Kasumi-1 (cell line): ENCODE data around the gene PGLYRP2.
"Not testable (repeated sequence)": the region's sequence is repeated elsewhere in the genome, so short reads cannot be mapped to it uniquely, and the experiment has no call there.

ENCODE experiments used
- DNase-seq, 2 experiments: peaks; one replicate each; lab custom pipeline; 2025; lab: John Stamatoyannopoulos, UW

The PGLYRP2 gene

DNA sequence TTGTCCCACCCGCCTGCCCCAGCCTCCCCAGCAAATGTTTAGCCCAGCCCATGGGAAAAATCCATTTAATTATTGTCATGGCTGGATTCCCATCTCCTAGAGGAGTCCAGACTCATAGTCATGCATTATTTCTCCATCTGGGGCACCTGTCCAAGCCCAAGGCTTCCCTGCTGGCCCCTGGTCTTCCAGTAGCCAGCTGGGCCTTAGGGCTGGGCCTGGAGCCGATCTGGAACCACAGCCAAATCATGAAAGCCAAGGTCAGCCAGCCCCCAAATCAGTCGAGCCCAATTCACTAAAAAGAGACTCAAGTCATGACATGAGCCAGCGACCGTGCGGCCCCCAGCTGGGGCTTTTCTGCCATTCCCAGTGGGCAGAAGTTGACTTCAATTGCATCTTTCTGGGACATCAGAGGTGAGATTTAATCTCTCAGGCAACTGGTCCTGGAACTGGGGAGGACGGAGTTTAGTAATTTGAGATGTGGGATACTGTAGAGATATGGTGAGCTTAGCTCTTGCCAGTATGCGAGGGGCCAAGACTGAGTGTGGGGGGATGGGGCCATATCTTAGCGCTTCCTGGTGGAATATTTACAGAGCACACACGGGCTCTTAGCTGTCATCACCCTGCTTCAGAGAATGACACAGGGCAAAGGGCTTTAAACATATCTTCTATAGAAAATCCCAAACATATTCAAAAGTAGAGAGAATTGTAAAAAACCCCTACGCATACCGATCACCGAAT, 9.4 kb upstream of the PGLYRP2 start:
- no peak for DNase-seq

- DNase-seq: no peak
These were observed 7.7 kb upstream of the PGLYRP2 start for GRCh38 chr19:15487038-15487437.

GRCh38 chr19:15485768-15486167, 6.5 kb upstream of the PGLYRP2 start:
- DNase-seq: not testable (repeated sequence)

DNA sequence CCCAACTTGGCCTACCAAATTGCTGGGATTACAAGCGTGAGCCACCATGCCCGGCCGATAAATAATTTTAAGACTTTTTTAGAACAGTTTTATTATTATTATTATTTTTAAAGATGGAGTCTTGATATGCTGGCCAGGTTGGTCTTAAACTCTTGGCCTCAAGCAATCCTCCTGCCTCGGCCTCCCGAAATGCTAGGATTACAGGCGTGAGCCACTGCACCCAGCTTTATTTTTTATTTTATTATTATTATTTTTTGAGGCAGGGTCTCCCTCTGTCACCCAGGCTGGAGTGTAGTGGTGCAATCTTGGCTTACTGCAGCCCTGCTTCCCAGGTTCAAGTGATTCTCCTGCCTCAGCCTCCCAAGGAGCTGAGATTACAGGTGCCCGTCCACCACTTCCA, 1.7 kb upstream of the PGLYRP2 start:
- DNase-seq: not testable (repeated sequence)

- DNase-seq: no peak
These were observed 3.0 kb downstream of the PGLYRP2 start for GRCh38 chr19:15476325-15476724.

DNA sequence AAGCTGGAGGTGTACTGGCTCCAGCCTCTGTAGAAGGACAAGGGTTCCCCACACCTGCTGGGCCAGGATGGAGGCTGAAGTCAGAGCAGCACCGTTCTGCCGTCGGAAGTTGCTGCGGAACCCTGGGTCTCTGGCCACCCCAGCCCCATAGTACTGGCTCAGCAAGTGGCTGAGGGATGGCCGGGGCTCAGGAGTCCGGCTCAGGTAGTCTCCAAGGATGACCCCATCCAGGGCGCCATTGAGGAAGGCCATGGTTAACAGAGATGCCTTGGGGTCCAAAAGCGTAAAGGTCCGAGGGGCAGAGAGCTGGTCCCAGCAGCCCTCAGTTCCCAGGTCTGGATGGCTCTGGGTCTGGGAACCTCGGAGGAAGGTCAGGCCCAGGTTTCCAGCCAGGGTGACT, 3.7 kb downstream of the PGLYRP2 start:
- DNase-seq: no peak

DNA sequence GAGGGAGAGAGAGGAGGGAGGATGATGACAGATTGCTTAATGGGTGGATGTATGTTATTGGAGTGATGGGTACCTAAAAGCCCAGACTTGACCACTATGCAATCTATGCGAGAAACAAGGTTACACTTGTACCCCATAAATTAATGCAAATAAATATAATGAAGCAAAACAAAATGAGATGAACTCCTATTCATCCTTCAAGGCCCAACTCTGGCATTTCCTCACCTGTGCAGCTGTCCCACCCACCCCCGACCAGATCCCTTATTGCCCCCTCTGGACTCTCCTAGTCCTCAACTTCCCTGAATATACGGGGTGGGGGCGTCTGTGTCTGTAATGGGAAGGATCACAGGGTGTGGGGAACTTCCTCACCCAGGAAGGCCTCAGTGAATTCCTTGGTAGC, 4.1 kb downstream of the PGLYRP2 start:
- no peak for DNase-seq

DNA sequence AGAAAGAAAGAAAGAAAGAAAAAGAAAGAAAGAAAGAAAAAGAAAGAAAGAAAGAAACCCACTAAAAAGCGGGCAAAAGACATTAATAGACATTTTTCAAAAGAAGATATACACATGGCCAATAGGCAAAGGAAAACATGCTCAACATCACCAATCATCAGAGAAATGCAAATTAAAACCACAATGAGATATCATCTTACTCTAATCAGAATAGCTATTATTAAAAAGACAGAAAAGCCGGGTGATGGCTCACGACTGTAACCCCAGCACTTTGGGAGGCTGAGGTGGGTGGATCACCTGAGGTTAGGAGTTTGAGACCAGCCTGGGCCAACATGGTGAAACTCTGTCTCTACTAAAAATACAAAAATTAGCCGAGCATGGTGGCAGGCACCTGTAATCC, 5.5 kb downstream of the PGLYRP2 start:
- not testable (repeated sequence) for DNase-seq

DNA sequence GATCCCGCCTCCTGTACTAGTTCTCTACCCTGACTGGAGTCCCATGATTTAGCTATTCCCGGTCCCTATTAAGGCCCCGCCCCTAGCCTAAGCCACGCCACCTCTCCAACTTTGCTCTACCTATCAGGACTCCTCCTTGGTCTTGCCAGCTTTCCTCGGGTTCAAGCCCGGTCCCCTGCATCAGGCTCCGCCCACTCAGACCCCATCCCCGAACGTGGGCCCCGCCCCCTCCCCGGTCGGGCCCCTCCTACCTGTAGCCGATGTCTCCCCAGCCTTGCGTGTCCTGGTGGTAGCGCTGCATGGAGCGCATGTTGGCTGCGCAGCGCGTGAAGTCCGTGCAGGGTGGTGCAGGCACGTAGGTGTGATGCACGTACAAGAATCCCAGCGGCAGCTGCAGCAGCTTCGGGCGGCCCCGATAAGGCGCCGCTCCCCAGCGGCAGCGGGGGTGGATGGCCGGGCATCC, 7.6 kb downstream of the PGLYRP2 start:
- DNase-seq: no peak

GRCh38 chr19:15469513-15470297, 9.6 kb downstream of the PGLYRP2 start:
- no peak for DNase-seq

GRCh38 chr19:15468675-15469512, 10.4 kb downstream of the PGLYRP2 start:
- DNase-seq: no peak

GRCh38 chr19:15467734-15468214, 11.5 kb downstream of the PGLYRP2 start:
- no peak for DNase-seq

- peak; percentile 66 to 71 for DNase-seq
These were observed 12.2 kb downstream of the PGLYRP2 start for GRCh38 chr19:15466851-15467733.

DNA sequence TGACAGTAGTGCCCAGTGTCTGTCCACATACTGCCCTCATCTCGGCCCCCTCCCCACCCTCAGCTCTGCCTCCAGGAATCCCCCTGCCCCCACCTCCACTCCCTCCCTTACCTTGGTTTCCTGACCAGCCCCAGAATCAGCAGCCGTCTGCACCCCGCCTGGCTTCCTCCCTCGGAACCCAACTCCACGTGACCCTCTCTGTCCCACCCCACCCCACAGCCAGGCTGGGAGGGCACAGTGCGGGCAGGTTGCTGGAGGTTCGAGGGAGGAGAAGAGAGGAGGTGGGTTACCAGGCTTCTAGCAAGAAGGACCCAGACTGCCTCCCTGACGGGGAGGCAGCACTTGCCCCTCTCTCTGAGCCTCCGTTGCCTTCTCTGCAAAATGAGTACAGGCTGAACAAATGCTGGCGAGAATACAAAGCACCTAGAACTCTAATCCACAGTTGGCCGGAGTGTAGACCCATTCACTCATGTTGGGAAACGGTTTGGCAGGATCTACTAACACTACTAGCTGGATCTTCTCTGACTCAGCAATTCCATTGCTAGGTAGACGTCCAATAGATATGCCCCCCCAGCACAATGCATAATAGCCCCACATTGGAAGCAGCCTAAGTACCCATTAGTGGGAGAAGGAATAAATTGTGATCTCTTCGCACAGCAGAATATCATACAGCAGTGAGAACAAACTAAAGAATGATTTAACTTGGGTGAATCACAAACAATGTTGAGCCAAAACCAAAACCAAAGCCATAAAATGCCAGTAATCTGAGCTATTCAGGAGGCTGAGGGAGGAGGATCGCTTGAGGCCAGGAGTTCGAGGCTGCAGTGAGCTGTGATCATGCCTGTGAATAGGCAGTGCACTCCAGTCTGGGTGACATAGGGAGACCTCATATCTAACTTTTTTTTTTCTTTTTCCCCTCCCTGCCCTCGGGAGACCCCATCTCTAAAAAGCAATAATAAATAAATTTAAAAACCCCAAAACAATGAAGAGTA, 14.6 kb downstream of the PGLYRP2 start, which contains the start of gene RASAL3:
Gene RASAL3, minus strand, starts transcription at position 151 of the 992 bp plus-strand sequence. CDS start 186 bp downstream, outside the sequence.
- peak; percentile 81 to 85 for DNase-seq

GRCh38 chr19:15463861-15464371, 15.4 kb downstream of the PGLYRP2 start:
- peak; percentile 93 to 94 for DNase-seq

DNA sequence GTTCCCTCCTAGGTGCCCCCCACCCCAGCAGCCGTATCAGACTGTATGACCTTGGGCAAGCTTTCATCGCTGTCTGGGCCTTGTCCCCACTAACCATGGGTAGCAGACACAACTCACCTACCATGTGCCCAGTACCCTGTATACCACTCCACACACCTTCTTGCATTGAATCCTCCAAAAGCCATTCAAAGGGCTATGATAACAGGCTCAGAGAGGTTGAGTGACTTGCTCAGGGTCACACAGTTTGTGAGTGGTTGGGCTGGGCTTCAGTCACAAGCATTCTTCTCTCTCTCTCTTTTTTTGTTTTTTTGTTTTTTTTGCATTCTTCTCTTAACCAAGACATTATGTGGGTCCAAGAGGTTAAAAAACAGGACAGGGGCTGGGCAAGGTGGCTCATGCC, 17.6 kb downstream of the PGLYRP2 start:
- DNase-seq: no peak

DNA sequence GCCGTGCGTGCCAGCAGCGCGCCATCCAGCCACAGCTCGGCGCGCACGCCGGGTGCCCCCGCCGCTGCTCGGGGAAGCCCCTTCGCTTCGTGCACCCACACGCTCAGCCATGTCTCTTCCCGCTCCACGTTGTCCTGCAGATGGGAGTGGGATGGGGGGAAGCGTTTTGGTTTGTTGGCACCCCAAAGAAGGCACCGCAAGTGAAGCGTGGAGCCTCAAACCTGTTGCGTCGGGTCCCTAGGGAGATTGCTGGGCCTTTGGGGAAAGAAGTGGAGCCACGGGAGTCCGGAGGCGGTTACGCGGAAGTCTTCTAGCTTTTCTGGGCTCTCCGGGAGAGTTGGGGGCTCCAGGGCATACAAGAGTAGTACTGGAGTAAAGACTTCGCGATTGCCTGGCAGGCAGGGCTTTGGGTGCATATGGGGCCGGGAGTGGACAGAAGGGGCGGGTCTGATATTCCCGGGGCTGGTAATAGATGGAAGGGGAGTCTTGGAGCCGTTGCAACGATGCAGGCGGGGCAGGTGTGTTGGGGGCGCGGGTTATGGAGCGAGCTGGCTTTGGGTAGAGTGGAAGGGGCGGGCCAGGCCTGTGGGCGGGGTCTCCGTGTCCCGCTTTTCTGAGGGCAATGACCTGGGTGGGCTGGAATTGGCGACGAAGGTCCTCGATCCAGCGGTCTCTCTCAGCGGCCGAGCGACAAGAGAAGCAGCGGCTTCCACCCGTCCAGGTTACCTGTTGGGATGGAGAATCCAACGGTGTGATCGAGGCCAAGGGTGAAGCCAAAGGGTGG, 21.4 kb downstream of the PGLYRP2 start:
- no peak for DNase-seq

DNA sequence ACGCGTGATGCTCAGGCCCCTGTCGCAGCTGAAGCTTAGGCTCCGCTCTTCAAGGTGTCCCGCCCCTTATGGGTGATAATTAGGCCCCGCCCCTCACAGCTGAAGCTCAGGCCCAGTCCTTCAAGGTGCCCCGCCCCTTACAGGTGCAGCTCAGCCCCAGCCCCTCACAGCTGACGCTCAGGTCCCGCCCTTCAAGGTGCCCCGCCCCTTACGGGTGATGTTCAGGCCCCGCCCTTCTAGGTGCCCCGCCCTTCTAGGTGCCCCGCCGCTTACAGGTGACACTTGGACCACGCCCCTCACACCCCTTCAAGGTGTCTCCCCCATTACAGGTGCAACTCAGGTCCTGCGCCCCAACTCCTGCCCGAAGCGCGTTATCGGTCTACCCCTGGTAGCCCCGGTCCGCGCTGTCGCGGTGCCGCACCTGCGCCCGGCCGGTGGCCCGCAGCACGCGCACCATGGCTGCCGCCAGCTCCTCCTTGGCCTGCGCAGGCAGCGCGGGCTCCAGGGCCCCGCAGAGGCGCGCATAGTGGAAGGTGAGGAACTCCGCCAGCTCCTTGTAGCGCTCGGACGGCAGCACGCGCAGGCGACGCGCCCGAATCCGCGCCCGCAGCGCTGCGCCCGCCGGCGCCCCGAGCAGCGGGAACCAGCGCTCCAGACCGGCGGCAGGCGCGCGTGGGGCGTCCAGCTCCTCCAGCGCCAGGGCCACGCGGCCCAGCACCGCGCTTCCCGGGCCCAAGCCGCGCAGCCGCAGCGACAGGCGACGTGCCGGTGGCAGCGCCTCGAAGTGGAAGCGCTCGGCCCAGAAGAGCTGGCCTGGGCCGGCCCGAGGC, 22.2 kb downstream of the PGLYRP2 start:
- no peak for DNase-seq
